Measurements from ENCODE around the gene ARMC7. TPM values are rescaled to one million over a fixed set of nuclear protein-coding genes. Genes with fewer than 3 reads are reported as not detected.

ARMC7 gene
- total and polyA plus RNA-seq, 2 of the 13 experiments (the other 11 are each of a cell fraction or from before 2014, with no cell fraction given), result 3.9 to 4.2 TPM

DNA sequence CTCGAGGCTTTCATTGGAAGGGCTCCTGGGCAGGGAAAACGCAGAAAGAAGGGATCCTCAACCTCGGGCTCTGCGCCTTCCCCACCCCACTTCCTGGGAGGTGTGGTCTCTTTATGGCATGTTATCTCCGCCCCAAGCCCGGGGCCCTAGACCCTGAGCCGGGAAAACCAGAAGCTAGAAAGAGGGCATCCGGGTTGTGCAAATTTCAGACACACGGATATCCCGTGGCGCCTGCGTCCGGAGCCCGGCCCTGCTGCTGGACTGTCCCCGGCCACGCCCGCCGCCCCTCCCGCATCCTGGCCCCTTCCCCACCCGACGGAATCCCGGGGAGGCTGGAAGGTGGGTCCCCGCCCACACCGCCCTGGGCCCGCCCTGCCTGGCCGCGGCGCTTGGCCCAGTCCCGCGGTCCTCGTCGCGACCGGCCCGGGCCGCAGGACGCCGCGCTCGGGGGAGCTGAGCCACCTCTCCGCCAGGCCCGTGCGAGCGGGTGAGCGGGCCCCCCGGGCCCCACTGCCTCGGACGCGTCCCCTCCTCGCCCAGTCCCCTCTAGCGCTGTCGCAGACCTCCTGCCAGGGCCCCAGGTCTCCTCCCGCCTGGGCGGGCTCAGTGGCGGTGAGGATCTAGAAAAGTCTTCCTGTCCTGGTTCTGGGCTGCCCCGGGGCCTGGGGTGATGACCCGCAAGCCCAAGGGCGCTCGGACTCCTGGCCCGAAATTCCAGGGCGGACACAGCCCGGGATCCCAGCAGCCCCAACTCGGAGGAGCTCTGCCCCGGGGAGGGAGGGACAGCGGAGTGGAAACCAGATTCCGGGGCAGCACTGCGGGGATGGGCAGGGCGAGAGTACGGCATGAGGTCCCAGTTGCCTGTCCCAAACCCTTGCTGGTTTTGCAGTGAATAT, 22.0 kb upstream of the ARMC7 start, which contains the start of gene SLC16A5 (continued):
- TF ChIP-seq RNF219 (CRISPR knock-in tag; IDR thresholded peaks at IDR 0.05), result no peak
- TF ChIP-seq ZNF547 (CRISPR knock-in tag; IDR thresholded peaks at IDR 0.05), result no peak
- TF ChIP-seq KLF15 (CRISPR knock-in tag; IDR thresholded peaks at IDR 0.05; ENCODE audit: borderline replicate concordance), result no peak
- no peak for TF ChIP-seq MED8 (CRISPR knock-in tag; IDR thresholded peaks at IDR 0.05; ENCODE audit: insufficient replicate concordance)
- TF ChIP-seq, protein P1, sequence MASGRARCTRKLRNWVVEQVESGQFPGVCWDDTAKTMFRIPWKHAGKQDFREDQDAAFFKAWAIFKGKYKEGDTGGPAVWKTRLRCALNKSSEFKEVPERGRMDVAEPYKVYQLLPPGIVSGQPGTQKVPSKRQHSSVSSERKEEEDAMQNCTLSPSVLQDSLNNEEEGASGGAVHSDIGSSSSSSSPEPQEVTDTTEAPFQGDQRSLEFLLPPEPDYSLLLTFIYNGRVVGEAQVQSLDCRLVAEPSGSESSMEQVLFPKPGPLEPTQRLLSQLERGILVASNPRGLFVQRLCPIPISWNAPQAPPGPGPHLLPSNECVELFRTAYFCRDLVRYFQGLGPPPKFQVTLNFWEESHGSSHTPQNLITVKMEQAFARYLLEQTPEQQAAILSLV (CRISPR knock-in tag; IDR thresholded peaks at IDR 0.05; ENCODE audit: borderline replicate concordance), result no peak
- peak; percentile 70 for TF ChIP-seq PPARG (CRISPR knock-in tag; conservative IDR thresholded peaks at IDR 0.05)
- no peak for TF ChIP-seq HOMEZ (CRISPR knock-in tag; IDR thresholded peaks at IDR 0.05; ENCODE audit: low read depth)
- TF ChIP-seq MAFK (conservative IDR thresholded peaks at IDR 0.05 in 1 of 2, IDR thresholded peaks at IDR 0.05 in 1 of 2; ENCODE audit: low read length in 2 of 2), result no peak
- TF ChIP-seq WIZ (CRISPR knock-in tag; IDR thresholded peaks at IDR 0.05), result no peak
- TF ChIP-seq, protein P2, sequence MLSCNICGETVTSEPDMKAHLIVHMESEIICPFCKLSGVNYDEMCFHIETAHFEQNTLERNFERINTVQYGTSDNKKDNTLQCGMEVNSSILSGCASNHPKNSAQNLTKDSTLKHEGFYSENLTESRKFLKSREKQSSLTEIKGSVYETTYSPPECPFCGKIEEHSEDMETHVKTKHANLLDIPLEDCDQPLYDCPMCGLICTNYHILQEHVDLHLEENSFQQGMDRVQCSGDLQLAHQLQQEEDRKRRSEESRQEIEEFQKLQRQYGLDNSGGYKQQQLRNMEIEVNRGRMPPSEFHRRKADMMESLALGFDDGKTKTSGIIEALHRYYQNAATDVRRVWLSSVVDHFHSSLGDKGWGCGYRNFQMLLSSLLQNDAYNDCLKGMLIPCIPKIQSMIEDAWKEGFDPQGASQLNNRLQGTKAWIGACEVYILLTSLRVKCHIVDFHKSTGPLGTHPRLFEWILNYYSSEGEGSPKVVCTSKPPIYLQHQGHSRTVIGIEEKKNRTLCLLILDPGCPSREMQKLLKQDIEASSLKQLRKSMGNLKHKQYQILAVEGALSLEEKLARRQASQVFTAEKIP (CRISPR knock-in tag; IDR thresholded peaks at IDR 0.05; ENCODE audit: borderline replicate concordance), result no peak
- TF ChIP-seq, protein P3, sequence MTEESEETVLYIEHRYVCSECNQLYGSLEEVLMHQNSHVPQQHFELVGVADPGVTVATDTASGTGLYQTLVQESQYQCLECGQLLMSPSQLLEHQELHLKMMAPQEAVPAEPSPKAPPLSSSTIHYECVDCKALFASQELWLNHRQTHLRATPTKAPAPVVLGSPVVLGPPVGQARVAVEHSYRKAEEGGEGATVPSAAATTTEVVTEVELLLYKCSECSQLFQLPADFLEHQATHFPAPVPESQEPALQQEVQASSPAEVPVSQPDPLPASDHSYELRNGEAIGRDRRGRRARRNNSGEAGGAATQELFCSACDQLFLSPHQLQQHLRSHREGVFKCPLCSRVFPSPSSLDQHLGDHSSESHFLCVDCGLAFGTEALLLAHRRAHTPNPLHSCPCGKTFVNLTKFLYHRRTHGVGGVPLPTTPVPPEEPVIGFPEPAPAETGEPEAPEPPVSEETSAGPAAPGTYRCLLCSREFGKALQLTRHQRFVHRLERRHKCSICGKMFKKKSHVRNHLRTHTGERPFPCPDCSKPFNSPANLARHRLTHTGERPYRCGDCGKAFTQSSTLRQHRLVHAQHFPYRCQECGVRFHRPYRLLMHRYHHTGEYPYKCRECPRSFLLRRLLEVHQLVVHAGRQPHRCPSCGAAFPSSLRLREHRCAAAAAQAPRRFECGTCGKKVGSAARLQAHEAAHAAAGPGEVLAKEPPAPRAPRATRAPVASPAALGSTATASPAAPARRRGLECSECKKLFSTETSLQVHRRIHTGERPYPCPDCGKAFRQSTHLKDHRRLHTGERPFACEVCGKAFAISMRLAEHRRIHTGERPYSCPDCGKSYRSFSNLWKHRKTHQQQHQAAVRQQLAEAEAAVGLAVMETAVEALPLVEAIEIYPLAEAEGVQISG (CRISPR knock-in tag; IDR thresholded peaks at IDR 0.05), result peak; percentile 27; the same call in 1 of the 2 replicates
- TF ChIP-seq, protein P4, sequence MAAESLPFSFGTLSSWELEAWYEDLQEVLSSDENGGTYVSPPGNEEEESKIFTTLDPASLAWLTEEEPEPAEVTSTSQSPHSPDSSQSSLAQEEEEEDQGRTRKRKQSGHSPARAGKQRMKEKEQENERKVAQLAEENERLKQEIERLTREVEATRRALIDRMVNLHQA (CRISPR knock-in tag; IDR thresholded peaks at IDR 0.05), result no peak
- no peak for TF ChIP-seq GZF1 (CRISPR knock-in tag; IDR thresholded peaks at IDR 0.05)
- no peak for TF ChIP-seq MAFG (CRISPR knock-in tag; IDR thresholded peaks at IDR 0.05)
- TF ChIP-seq, protein P5, sequence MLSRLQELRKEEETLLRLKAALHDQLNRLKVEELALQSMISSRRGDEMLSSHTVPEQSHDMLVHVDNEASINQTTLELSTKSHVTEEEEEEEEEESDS (CRISPR knock-in tag; IDR thresholded peaks at IDR 0.05; ENCODE audit: borderline replicate concordance), result no peak
- peak; percentile 22 for TF ChIP-seq RAD21 (CRISPR knock-in tag; IDR thresholded peaks at IDR 0.05)
- TF ChIP-seq SP4 (CRISPR knock-in tag; IDR thresholded peaks at IDR 0.05), result peak; percentile 17; the same call in 1 of the 2 replicates
- TF ChIP-seq ZFP1 (CRISPR knock-in tag; IDR thresholded peaks at IDR 0.05), result no peak
